Fibroblast of the aortic adventitia (primary cell): ENCODE measurements around the gene CRACDL. TPM values are rescaled to one million over a fixed set of nuclear protein-coding genes. Genes with fewer than 3 reads are reported as not detected.

Experiments
- DNase-seq: peaks from one replicate; pipeline ENCODE4 v3.0.0-alpha.2; 2010; ENCODE audit warnings: low read depth
- H3K4me3 ChIP-seq: 2 replicates; pipeline ENCODE4 v1.5.1; 2011; ENCODE audit warnings: low read depth, mild to moderate bottlenecking, control low read depth, low read length, moderate library complexity
- total RNA-seq: library from RNA; depleted of rRNA; stranded (reverse); fragments of >200 nt; gene quantifications from 2 replicates; pipeline ENCODE4 v1.2.3, GENCODE V29; 2012; ENCODE audit warnings: low replicate concordance
- TF ChIP-seq, protein P1 (sequence below): IDR thresholded peaks from 2 replicates; pipeline ENCODE4 v1.5.1; 2011; ENCODE audit warnings: mild to moderate bottlenecking, low read length, control low read depth, inconsistent platforms; ENCODE audit not compliant: insufficient read depth

CRACDL gene
- total RNA-seq, 1 donor, result not detected

DNA sequence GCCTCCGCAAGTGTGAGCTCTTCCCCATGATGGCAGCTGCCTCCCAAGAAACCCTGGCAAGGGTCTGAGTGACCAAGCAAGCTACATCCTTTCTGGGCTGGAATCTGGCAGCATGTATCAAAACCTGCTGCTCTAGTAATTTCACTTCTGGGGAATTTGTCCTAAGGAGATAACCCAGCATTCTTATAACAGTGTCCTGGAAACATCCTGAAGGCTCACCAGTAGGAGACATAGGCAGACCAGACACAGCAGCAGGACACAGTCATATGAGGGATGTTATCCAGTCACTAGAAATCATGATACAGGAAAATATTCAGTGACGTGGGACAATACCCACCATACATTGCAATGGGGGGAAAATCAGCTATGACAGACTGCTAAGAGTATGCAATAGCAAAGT, 64.5 kb downstream of the CRACDL start:
- TF ChIP-seq, protein P1, sequence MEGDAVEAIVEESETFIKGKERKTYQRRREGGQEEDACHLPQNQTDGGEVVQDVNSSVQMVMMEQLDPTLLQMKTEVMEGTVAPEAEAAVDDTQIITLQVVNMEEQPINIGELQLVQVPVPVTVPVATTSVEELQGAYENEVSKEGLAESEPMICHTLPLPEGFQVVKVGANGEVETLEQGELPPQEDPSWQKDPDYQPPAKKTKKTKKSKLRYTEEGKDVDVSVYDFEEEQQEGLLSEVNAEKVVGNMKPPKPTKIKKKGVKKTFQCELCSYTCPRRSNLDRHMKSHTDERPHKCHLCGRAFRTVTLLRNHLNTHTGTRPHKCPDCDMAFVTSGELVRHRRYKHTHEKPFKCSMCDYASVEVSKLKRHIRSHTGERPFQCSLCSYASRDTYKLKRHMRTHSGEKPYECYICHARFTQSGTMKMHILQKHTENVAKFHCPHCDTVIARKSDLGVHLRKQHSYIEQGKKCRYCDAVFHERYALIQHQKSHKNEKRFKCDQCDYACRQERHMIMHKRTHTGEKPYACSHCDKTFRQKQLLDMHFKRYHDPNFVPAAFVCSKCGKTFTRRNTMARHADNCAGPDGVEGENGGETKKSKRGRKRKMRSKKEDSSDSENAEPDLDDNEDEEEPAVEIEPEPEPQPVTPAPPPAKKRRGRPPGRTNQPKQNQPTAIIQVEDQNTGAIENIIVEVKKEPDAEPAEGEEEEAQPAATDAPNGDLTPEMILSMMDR, result no peak
- DNase-seq, result no peak
- H3K4me3 ChIP-seq, result no peak overlapping the region

DNA sequence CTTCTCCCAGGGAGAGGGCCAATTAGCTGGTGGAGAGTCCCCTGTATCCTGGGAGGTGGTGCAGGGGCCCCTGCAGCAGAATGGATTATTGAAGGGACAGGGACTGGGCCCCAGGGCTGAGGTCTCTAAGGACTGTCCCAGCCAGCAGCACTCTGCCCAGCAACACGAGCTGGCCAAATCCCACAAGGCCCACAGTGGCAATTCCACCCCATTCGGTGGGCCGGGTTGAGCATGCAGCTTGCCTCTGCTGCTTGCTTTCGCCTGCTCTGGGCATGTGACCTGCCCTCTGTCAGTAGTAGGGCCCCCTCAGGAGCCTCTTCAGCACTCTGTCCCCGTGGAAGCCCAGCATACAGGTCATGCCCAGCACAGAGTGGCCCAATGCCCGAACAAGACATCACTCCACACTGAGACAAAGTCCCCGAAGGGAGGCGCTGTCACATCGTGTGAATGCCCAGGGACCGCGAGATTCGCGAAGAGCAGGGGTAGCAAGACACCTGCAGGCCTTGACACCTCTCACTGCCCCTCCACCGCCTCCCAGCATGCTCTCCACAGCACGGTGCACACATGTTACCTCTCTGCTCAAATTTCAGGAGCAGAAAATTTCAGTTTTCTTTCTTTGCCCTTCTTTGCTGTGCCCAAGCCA, 65.4 kb downstream of the CRACDL start:
- H3K4me3 ChIP-seq, result no peak overlapping the region
- DNase-seq, result no peak
- TF ChIP-seq, protein P1, result no peak

DNA sequence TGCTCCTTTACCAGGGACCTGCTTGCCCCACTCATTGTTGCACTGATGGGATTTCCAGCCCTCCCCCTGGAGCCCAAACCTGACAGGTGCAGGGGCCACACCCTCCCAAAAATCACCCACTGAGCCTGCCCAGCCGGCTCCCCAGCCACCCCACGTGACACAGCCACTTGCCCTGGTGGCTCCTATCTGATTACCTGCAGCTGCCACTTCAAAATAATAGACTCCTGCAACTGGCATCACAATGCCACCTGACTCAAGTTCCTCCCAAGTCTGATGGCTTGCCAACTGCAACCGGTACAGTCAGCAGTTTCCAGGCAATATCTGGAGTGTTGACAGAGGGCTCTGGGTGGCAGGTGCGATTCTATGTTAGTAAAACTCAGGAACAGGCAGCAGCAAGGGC, 66.2 kb downstream of the CRACDL start:
- TF ChIP-seq, protein P1, result no peak
- no peak for DNase-seq
- no peak overlapping the region for H3K4me3 ChIP-seq

DNA sequence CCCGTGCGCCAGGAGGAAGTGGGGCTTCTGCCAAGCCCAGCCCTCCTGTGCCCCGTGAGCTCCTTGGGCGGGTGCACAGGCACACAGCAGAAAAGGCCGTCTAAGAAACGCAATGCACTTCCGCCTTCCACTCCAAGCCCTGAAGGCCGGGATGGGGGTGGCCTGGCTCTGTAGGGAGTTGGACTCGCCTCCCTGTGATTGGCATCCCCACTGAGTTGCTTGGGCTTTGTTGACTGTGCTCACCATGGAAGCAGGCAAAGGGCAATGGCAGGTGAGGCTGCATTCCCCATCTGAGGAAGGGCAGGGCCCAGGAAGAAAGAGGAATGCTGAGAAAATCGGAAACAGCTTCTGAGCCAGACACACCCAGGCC, 66.8 kb downstream of the CRACDL start:
- TF ChIP-seq, protein P1, result no peak

DNA sequence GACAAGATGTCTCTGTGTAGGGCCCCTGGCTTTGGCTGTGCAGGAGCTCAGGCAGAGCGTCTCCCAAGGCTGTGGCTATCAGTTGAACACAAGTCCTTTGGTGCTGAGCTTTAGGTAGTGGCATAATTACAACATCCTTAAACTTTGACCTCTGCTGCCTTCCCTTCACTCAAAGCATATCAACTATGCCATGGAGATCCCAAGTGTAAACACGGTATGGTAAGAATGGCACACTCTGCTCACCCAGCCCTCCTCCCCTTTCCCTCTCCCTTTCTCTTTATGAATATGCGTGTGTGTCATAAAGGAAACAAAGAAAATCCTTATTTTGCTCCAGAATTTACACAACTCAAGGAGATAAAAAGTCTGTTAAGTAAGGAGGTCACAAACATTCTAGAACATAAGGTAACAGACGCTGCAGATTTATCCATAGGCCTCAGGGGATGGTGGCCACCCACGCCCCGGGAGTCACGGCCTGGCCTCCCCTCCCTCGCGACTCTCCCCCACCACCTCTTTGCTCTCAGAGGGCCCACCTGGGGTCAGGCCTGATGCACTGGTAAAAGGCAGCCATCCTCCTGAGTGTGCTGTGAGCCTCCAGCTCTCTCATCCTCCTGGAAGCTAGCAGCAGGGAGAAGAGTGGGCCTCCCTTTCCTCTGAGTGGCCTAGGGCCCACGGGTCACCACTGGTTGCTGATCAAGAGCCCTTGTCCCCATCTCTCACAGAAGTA, 67.3 kb downstream of the CRACDL start:
- no peak for DNase-seq
- TF ChIP-seq, protein P1, result no peak
- no peak overlapping the region for H3K4me3 ChIP-seq

More for the DNA sequence above, 66.8 kb downstream of the CRACDL start:
- DNase-seq, result no peak
- H3K4me3 ChIP-seq, result no peak overlapping the region

DNA sequence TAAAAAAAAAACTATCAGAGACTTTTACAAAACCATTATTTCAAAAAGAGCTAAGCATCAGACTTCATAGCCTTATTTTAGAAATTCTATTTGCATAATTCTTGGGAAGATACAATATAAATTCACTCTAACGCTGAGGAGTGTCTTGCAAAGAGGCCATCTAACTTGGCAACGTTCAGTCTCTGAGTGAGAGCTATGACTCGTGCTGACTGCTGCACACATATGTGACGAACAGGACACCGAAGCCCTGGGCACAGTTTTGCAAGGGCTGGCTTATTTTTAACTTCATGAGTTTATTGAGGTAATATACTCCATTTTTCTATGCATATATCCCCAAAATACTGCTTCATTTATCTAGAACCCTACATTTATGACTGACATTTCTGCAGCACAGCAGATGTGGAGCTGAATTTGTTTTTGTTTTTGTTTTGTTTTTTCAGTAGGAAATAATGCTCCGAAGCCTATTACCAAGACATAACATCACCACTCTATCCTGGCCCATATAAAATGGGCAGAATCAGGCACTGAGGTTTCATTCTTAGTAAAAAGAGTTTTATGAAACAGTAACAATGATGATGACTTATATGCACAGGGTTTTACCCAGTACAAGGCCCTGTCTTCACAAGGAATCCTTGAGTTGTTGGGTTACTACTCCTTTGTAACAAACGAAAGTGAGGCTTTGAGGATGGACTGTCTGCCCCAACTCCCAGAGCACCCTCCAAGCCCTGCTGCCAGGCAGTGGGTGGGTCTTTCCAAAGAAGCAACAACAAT, 68.3 kb downstream of the CRACDL start:
- TF ChIP-seq, protein P1, result no peak
- peak; percentile 9 for DNase-seq
- H3K4me3 ChIP-seq, result no peak overlapping the region
